ENCODE results near the gene RAB3IL1.

The RAB3IL1 gene

GRCh38 chr11:61919705-61920631 is 2.6 kb upstream of the RAB3IL1 start:
- DNase-seq (ENCODE audit: low read depth in 3 of 3) = no peak

- no peak for DNase-seq (ENCODE audit: low read depth in 3 of 3)
Measured at GRCh38 chr11:61918938-61919704, 1.8 kb upstream of the RAB3IL1 start.

GRCh38 chr11:61918251-61918937 is 1.0 kb upstream of the RAB3IL1 start:
- no peak for DNase-seq (ENCODE audit: low read depth in 3 of 3)

DNA sequence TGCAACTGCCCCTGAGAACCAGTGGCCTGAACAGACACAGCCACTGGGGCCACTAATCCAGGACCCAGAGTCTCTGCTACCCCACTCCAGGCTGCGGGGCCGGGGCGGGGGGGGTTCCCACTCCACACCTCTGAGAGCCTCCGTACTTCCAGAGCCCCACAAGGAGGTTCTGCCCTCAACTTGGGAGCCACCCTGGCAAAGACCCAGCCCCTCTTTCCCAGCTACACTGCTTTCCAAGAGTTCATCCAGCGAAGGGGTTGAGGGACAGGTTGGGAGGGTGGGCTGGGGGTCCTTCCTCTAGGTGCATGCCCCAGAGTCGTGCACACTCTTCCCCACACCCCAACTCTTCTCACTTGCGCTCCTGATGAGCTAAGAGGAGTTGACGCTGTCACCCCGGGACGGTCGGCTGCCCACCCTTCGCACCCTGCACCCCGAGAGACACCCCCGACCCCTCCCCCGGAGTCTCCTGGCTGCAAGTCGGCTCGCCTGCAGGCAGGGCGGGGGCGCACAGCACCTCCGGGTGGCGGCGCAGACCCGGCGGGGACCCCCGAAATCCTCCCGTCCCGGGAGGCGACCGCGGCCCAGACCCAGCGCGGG is 531 bp downstream of the RAB3IL1 start:
- no peak for DNase-seq (ENCODE audit: low read depth in 3 of 3)

DNA sequence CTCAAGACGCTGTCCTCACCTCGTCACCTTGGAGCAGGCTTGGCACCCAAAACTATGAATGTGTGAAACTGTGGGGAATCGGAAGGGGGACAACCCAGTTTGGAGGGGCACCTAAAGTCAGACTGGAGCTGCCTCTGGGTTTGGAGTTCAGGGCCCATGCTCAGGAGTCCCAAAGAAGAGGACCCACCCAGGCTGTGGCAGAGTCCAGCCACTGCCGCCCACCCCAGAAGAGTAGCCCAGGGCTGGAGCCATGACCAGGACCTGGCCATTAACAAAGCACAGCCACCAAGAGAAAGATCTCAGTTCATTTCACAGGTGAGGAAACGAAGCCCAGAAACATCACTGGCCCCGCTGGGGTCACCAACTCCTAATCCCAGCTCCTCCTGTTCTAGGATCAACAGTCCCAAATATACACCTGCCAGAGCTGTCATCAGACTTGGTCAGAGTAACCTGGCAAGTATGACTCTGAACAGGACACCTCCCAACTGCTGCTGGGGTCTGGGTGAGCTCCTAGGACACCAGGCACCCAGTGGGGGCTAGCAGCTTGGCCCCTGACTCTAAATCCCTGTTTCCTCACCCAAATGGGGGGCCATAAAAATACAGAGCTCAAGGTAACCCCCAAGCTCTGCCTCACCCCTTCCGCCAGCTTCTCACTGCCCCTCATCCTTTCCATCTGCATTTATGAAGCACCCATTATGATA is 2.7 kb downstream of the RAB3IL1 start:
- DNase-seq (ENCODE audit: low read depth in 3 of 3) = no peak

DNA sequence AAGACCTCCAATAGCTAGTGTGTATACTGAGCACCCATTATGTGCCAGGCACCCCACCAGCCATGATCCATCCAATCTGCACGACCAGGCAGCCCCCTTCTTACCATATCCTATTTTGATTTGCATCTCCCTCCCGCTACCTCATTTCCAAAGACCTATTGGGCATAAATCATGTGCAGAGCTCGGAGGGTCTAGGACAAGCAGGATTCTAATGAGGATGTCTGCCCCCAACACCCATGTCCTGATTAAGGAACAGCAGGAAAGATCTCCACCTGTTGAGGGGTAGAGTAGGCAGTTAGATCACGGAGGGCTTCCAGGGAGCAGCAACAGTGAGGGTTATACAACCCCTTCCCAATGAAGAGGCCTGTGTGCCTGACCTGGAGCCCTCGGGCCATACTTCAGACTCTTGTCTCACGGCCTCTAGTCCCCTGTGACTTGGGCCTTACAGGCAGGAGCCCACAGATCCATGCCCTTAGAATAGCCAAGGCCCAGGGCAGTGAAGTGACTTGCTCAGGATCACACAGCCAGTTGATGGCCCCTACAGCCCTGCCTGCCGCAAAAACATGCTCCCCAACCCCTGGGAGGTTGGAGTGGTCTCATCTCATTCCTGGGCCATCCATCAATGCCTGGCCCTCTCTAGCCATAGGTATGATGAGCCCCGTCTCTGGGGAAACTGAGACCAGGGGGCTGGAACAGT is 3.5 kb downstream of the RAB3IL1 start:
- DNase-seq (ENCODE audit: low read depth in 3 of 3) = no peak

- no peak for DNase-seq (ENCODE audit: low read depth in 3 of 3)
Measured at GRCh38 chr11:61912991-61913698, 4.2 kb downstream of the RAB3IL1 start.

GRCh38 chr11:61912530-61912898 is 4.9 kb downstream of the RAB3IL1 start:
- DNase-seq (ENCODE audit: low read depth in 3 of 3) = no peak

DNA sequence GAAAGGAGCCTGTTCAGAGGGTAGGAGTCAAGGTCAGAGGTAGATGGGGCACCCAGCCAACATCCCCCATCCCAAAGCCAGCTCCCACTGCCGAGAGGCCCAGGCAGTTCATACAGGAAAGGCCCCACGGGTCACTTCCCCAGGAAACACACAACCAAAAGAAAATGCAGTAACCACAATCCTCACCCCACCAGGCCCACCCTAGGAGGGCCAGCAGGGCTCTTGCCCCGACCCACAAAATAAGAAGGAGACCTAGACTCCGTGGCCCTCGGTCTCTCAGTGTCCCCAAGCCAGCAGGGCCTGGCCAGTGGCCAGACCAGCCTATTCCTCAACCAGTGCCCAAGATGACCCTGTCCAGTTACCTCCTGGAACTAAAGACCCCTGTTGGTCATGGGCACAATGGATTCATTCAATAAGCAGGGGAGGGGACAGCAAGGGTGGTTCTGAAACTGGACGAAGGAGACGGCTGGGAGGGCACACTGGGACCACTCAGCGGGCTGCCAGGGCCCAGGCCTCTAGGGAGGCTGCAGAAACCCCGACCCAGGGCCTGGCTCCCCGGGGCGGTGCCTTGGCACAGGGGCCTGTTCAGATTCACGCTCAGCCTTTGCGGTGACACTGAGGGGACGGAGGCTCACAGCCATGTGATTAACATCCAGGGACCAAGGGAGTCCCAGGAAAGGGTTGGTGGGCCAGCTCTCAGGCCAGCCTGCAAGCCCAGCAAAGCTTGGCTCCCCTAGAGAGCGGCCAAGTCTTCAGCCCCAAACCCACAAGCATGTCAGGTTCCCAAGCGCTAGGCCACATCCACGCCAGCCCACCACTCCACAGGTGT is 5.5 kb downstream of the RAB3IL1 start:
- DNase-seq (ENCODE audit: low read depth in 3 of 3) = no peak

GRCh38 chr11:61911128-61911700 is 6.2 kb downstream of the RAB3IL1 start:
- DNase-seq (ENCODE audit: low read depth in 3 of 3) = no peak

GRCh38 chr11:61910187-61911127 is 6.9 kb downstream of the RAB3IL1 start:
- no peak for DNase-seq (ENCODE audit: low read depth in 3 of 3)

GRCh38 chr11:61908730-61909316 is 8.5 kb downstream of the RAB3IL1 start:
- DNase-seq (ENCODE audit: low read depth in 3 of 3) = no peak

DNA sequence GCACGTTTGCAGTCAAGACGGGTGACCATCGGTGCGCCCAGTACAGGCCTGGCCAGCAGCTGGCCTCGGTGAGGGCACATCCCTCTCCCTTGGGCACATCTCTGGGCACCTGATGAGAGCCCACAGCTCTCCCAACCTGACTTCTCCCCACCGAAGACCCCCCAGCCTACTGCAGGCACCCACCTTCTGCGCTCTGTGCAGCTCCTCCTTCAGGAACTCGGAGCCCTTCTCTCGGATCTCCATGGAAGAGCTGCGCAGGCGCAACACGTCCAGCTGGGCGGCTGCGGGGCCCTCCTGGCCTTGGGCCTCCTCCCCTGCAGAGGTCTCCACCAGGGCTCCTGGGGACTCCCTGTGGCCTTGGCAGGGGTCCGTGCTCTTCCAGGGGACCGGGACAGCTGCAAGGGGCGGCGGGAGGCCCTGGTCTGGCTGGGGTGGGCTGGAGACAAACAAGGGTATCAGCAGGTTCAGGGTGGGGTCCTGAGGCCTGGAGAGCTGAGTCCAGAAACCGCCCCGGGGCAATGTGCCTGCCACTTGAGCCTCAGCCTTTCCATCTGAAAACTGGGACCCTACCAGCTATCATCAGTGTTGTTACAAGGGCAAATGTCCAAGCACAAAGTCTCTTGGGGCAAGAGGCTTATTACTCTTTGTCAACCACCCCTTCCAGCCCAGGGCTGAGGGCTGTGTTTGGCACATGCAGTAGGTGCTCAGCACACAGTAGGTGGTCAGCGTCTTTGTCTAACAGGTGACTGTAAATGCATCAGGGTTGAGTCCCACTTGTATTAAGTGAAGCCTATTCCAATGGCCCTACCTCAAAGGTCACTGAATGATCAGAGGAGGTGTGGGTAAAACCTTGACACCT is 9.3 kb downstream of the RAB3IL1 start:
- no peak for DNase-seq (ENCODE audit: low read depth in 3 of 3)

DNA sequence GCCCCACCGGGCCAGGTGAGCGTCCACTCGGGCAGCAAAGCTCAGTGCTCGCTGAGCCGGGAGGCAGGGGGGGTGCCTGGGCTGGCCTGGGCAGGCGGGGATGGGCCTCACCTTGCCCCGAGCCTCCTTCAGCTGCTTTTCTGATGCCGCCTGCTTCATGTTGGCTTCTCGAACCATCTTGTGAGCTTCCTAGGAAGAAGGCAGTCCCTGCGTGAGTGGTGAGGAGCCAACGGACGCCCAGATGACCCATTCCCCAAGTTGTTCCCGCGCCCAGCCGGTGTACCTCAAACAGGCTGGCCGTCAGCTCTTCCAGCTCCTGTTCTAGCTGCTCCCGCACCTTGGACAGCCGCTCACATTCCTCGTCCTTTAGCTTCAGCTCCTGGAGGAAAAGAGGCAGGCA is 10.1 kb downstream of the RAB3IL1 start:
- no peak for DNase-seq (ENCODE audit: low read depth in 3 of 3)

DNA sequence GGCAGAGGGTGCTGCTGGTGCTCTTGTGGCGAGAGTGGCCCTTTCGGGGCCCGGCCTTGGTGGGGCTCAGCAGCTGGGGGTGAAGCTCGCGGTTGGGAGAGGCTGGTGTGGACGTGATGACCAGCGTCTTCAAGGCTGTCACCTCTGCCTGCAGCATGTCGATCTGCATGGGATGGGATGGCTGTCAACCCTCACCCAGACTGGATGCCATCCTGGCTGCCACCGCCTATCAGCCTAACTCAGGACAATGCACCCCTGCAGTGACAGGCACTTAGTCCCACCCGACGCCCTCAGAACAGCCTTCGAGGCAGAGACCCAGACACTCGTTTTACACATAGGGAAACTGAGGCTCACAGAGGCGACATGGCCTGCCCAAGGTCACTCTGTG is 10.8 kb downstream of the RAB3IL1 start:
- no peak for DNase-seq (ENCODE audit: low read depth in 3 of 3)

- DNase-seq (ENCODE audit: low read depth in 3 of 3) = no peak
Measured at GRCh38 chr11:61905801-61906521, 11.4 kb downstream of the RAB3IL1 start.

Data from stimulated activated CD4-positive, alpha-beta T cell treated with anti-CD3 and anti-CD28 coated beads, TNF-alpha, amount 100 ng/mL, for 48 hours (primary cell).